Large intestine (tissue), 1 donor: Measurements from ENCODE around the gene MNS1. TPM values are rescaled to one million over a fixed set of nuclear protein-coding genes. Genes with fewer than 3 reads are reported as not detected.

Experiments
- polyA plus RNA-seq: library from polyadenylated mRNA; unstranded; fragments of 120-200 nt; gene quantifications from one replicate; pipeline ENCODE4 v1.2.1, GENCODE V29; 2013

Gene MNS1
- polyA plus RNA-seq, 1 donor = 5.0 TPM

Other genes with a start within 250 kb of the MNS1 start
- gene RFX7, start 221.3 kb downstream of the MNS1 start, polyA plus RNA-seq = 14.5 TPM
- 8.4 TPM for gene TEX9, start 99.7 kb downstream of the MNS1 start, polyA plus RNA-seq